ENCODE data around the gene SUPT4H1.

- no peak for TF ChIP-seq TCF12 (IDR thresholded peaks at IDR 0.05; ENCODE audit: low read depth)
- TF ChIP-seq, protein P1, sequence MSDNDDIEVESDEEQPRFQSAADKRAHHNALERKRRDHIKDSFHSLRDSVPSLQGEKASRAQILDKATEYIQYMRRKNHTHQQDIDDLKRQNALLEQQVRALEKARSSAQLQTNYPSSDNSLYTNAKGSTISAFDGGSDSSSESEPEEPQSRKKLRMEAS (IDR thresholded peaks at IDR 0.05): no peak
- no peak for TF ChIP-seq TAF1 (IDR thresholded peaks at IDR 0.05; ENCODE audit: low read depth)
Observed at GRCh38 chr17:58306131-58306951, 45.7 kb downstream of the SUPT4H1 start.

Measured in Ishikawa (cell line).